ENCODE data around the gene DRD5.

DRD5 gene

GRCh38 chr4:9816285-9816684, 34.9 kb downstream of the DRD5 start:
- DNase-seq (ENCODE audit: low read depth, low spot score), result no peak

GRCh38 chr4:9820343-9820742, 38.9 kb downstream of the DRD5 start:
- no peak for DNase-seq (ENCODE audit: low read depth, low spot score)

- no peak for DNase-seq (ENCODE audit: low read depth, low spot score)
Measured at GRCh38 chr4:9825049-9825448, 43.6 kb downstream of the DRD5 start.

- DNase-seq (ENCODE audit: low read depth, low spot score), result no peak
Measured at GRCh38 chr4:9826551-9826950, 45.1 kb downstream of the DRD5 start.

- DNase-seq (ENCODE audit: low read depth, low spot score), result no peak
Measured at GRCh38 chr4:9832640-9833039, 51.2 kb downstream of the DRD5 start.

- DNase-seq (ENCODE audit: low read depth, low spot score), result no peak
Measured at GRCh38 chr4:9833421-9833820, 52.0 kb downstream of the DRD5 start.

All from brain pericyte (primary cell).